NCI-H1417 treated with DMSO at 0.1 percent for 48 hours (cell line): ENCODE measurements around the gene TSPY8.
"Not testable (repeated sequence)": the region's sequence is repeated elsewhere in the genome, so short reads cannot be mapped to it uniquely, and the experiment has no call there.

Experiments used
- DNase-seq: peaks from one replicate; lab custom pipeline; 2025; lab: John Stamatoyannopoulos, UW

The TSPY8 gene, protein sequence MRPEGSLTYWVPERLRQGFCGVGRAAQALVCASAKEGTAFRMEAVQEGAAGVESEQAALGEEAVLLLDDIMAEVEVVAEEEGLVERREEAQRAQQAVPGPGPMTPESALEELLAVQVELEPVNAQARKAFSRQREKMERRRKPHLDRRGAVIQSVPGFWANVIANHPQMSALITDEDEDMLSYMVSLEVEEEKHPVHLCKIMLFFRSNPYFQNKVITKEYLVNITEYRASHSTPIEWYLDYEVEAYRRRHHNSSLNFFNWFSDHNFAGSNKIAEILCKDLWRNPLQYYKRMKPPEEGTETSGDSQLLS

GRCh38 chrY:9357497-9357896, at the start of gene TSPY8:
TSPY8 (plus strand) TSS chrY:9357797; CDS start chrY:9357843, 46 bp downstream.
- DNase-seq: not testable (repeated sequence)

- no peak for DNase-seq
These were observed 36.6 kb upstream of the TSPY8 start for GRCh38 chrY:9320996-9321395.

GRCh38 chrY:9337164-9337563, 20.4 kb upstream of the TSPY8 start, which contains the start of gene TSPY4:
TSPY4 (plus strand) TSS chrY:9337464; CDS start chrY:9337510, 46 bp downstream.
- DNase-seq: not testable (repeated sequence)

GRCh38 chrY:9396527-9396926, 38.9 kb downstream of the TSPY8 start:
- DNase-seq: not testable (repeated sequence)

DNA sequence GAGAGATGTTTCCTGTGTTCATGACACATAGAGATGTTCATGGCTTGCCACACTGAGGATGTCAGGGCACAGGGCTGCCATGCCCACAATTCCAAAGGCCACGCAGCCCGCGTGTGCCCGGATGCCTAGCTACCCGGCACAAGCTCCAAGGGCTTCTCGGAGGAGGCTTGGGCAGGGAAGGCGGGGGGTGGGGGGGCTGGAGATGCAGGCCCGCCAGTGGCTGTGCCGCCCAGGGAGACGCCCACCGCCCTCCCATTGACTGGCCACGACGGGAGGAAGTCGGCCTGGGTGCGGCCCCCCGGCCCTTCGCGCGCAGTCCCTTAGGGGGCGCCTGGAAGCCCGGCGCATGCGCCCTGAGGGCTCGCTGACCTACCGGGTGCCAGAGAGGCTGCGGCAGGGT, 40.5 kb downstream of the TSPY8 start, which contains the start of gene TSPY3:
TSPY3 (plus strand) TSS at position 301 of the 400 bp plus-strand sequence; CDS start at position 347, 46 bp downstream.
- DNase-seq: not testable (repeated sequence)
